Measurements from ENCODE around the gene BAIAP2L1. TPM values are rescaled to one million over a fixed set of nuclear protein-coding genes. Genes with fewer than 3 reads are reported as not detected.

The BAIAP2L1 gene
- total and polyA plus RNA-seq, 12 donors = 16.9 to 49.0 (median 24.3) TPM

- Histone ChIP-seq H3K4me3 (no peak overlapping the region), H3K27ac (no peak overlapping the region), H3K9me3 (replicated peaks in 1 of 3) (no peaks in the 10 kb centered on the region), H3K4me1 (replicated peaks in 1 of 2) (no peaks in the 10 kb centered on the region), H3K27me3 (no peaks in the 10 kb centered on the region), H3K36me3 (replicated peaks in 1 of 2) (peaks cover 0 to 10% of the 10 kb centered on the region in 2 donors)
- 90 to 94% (median 93%) methylated on average over 16 to 22 of the region's 22 CpGs for WGBS, 4 donors
- intact Hi-C loops (cut with DNase I) = no loop called here
- DNase-seq = no peak
- TF ChIP-seq CTCF (IDR thresholded peaks at IDR 0.05) = no peak
- no peak for TF ChIP-seq POLR2A (IDR thresholded peaks at IDR 0.05)
Observed at GRCh38 chr7:98301693-98302470, 99.0 kb downstream of the BAIAP2L1 start.

- no peaks in the 10 kb centered on the region for H3K4me1 ChIP-seq (replicated peaks in 1 of 2)
- no peak for DNase-seq
- no peak for TF ChIP-seq CTCF (IDR thresholded peaks at IDR 0.05)
- no peaks in the 10 kb centered on the region for H3K27me3 ChIP-seq
- H3K4me3 ChIP-seq = no peak overlapping the region
- WGBS, 4 donors = 88 to 92% (median 90%) methylated on average over 21 to 26 of the region's 26 CpGs
- no peaks in the 10 kb centered on the region for H3K36me3 ChIP-seq (replicated peaks in 1 of 2)
- H3K9me3 ChIP-seq (replicated peaks in 1 of 3) = no peaks in the 10 kb centered on the region
- intact Hi-C loops (cut with DNase I) = no loop called here
- no peak overlapping the region for H3K27ac ChIP-seq
Observed at GRCh38 chr7:98300595-98301372, 100.1 kb downstream of the BAIAP2L1 start.

GRCh38 chr7:98297626-98298286 lies 103.1 kb downstream of the BAIAP2L1 start:
- TF ChIP-seq CTCF (IDR thresholded peaks at IDR 0.05) (no peak), POLR2A (IDR thresholded peaks at IDR 0.05) (no peak)
- intact Hi-C loops (cut with DNase I) = loop anchor here in 1 of 2 donors (5.0 kb wide), 1 partner anchor 105 kb away; the partner anchor contains the start of gene BAIAP2L1
- 79 to 87% (median 83%) methylated on average over 21 of the region's 21 CpGs for WGBS, 4 donors
- no peaks in the 10 kb centered on the region for H3K9me3 ChIP-seq (replicated peaks in 1 of 3)
- DNase-seq = no peak
- H3K4me3 ChIP-seq = no peak overlapping the region
- H3K4me1 ChIP-seq (replicated peaks in 1 of 2) = no peaks in the 10 kb centered on the region
- peaks cover 0 to 14% of the 10 kb centered on the region in 2 donors for H3K36me3 ChIP-seq (replicated peaks in 1 of 2)
- no peaks in the 10 kb centered on the region for H3K27me3 ChIP-seq
- H3K27ac ChIP-seq = no peak overlapping the region

- TF ChIP-seq POLR2A (IDR thresholded peaks at IDR 0.05) (no peak), CTCF (IDR thresholded peaks at IDR 0.05) (no peak)
- H3K36me3 ChIP-seq (replicated peaks in 1 of 2) = peaks cover 0 to 24% of the 10 kb centered on the region in 2 donors
- H3K27ac ChIP-seq = no peak overlapping the region
- intact Hi-C loops (cut with DNase I) = loop anchor here in 1 of 2 donors (5.0 kb wide), 1 partner anchor 105 kb away; the partner anchor contains the start of gene BAIAP2L1
- no peaks in the 10 kb centered on the region for H3K4me1 ChIP-seq (replicated peaks in 1 of 2)
- DNase-seq = no peak
- H3K9me3 ChIP-seq (replicated peaks in 1 of 3) = no peaks in the 10 kb centered on the region
- H3K4me3 ChIP-seq = no peak overlapping the region
- no peaks in the 10 kb centered on the region for H3K27me3 ChIP-seq
- WGBS, 4 donors = 70 to 95% (median 87%) methylated on average over 8 to 12 of the region's 12 CpGs
Observed at GRCh38 chr7:98296833-98297232, 104.1 kb downstream of the BAIAP2L1 start.

Measured in adrenal gland (tissue), 12 donors.